LNCaP clone FGC (cell line): ENCODE measurements around the gene C2CD2L.
"Not testable (repeated sequence)": the region's sequence is repeated elsewhere in the genome, so short reads cannot be mapped to it uniquely, and the experiment has no call there.

Experiments
- DNase-seq: peaks from one replicate; pipeline ENCODE4 v3.0.0-alpha.2; 2011; ENCODE audit warnings: low read depth
- H3K4me3 ChIP-seq: 2 replicates; pipeline ENCODE4 v1.5.1; 2011; ENCODE audit warnings: mild to moderate bottlenecking, low read depth, low read length, control low read depth
- CTCF ChIP-seq: IDR thresholded peaks from 2 replicates; pipeline ENCODE4 v1.5.1; 2012; ENCODE audit warnings: mild to moderate bottlenecking; ENCODE audit not compliant: control insufficient read depth, insufficient read depth; ENCODE audit errors: extremely low read depth

C2CD2L gene

GRCh38 chr11:119160151-119160550 lies 53.0 kb downstream of the C2CD2L start:
- no peak for TF ChIP-seq CTCF
- DNase-seq, result no peak
- H3K4me3 ChIP-seq, result no peak overlapping the region

- no peak overlapping the region for H3K4me3 ChIP-seq
- TF ChIP-seq CTCF, result no peak
- DNase-seq, result no peak
Observed at GRCh38 chr11:119161871-119162270, 54.7 kb downstream of the C2CD2L start.

- no peak for DNase-seq
- no peak overlapping the region for H3K4me3 ChIP-seq
- no peak for TF ChIP-seq CTCF
Observed at GRCh38 chr11:119166368-119167076, 59.4 kb downstream of the C2CD2L start.

- H3K4me3 ChIP-seq, DNase-seq: not testable (repeated sequence)
Observed at GRCh38 chr11:119167077-119167458, 59.9 kb downstream of the C2CD2L start.

GRCh38 chr11:119167933-119168332 lies 60.8 kb downstream of the C2CD2L start:
- DNase-seq, result no peak
- TF ChIP-seq CTCF, result no peak
- no peak overlapping the region for H3K4me3 ChIP-seq
